Measurements from ENCODE around the gene ALOX12. TPM values are rescaled to one million over a fixed set of nuclear protein-coding genes. Genes with fewer than 3 reads are reported as not detected.
A peak's percentile ranks its signal among the peaks of the same experiment; 100 is the strongest.

Gene ALOX12
- polyA plus RNA-seq, 1 donor = 1.2 TPM

DNA sequence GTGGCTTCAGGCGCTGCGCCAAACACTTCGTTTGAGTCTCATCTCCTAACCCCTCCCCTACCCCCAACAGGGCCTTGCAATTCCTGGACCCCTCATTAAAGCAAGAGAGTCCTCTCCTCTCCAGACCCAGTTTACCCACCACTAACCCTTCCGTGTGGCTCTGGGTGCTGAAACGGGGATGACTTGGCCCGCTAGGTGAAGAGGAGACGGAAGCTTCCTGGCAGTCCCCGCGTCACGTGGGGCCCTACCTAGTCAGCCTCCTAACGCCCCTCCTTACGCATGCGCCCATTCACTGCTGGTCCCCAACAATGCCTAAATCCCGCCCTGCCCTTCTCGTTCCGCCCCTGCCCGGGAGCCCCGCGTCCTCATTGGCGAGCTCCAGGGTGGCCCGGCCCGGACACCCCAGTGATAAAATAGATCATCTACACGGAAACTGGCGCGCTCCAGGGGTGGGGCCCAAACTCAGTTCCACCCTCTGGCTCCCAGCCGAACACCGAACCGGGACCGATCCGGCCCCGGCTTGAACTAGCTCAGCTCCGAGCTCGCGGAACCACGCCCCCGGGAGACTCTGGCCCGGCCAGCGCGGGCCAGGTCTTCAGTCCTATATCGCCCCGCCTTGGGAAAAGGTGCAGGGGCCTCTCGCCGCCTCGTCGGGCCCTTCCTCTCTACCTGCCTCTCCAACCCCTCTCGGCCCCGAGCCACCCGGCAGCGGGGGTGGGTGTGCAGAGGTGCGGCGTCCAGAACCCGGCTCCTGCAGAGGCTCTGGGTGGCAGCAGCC lies 39.9 kb downstream of the ALOX12 start, which contains the start of gene SLC16A13:
SLC16A13 (plus strand) TSS at position 425 of the 778 bp plus-strand sequence. CDS start 368 bp downstream, outside the sequence.
- H3K9me3 ChIP-seq (ENCODE audit: control insufficient read depth, low read depth, low read length) = no peaks in the 10 kb centered on the region
- DNase-seq = peak; percentile 99
- no CpG with 5 or more reads among the region's 52 CpGs for WGBS (ENCODE audit: insufficient coverage, low lambda C conversion rate)
- peaks cover 21% of the 10 kb centered on the region for H3K4me1 ChIP-seq (ENCODE audit: control insufficient read depth, insufficient read depth, low read length)
- H3K27me3 ChIP-seq (ENCODE audit: control insufficient read depth, insufficient read depth, low read length) = no peaks in the 10 kb centered on the region
- H3K36me3 ChIP-seq (ENCODE audit: control insufficient read depth, insufficient read depth, low read length) = no peaks in the 10 kb centered on the region
- H3K4me3 ChIP-seq (ENCODE audit: low read length) = peak within 1 kb of the TSS; percentile 96
- H3K27ac ChIP-seq (ENCODE audit: low read length) = peak within 1 kb of the TSS; percentile 87

GRCh38 chr17:7038025-7038862 lies 42.4 kb downstream of the ALOX12 start:
- H3K27ac ChIP-seq (ENCODE audit: low read length) = no peak overlapping the region
- H3K4me1 ChIP-seq (ENCODE audit: control insufficient read depth, insufficient read depth, low read length) = peaks cover 33% of the 10 kb centered on the region

GRCh38 chr17:7039832-7040231 lies 44.0 kb downstream of the ALOX12 start:
- no peak for DNase-seq
- no CpG with 5 or more reads among the region's 5 CpGs for WGBS (ENCODE audit: insufficient coverage, low lambda C conversion rate)
- H3K4me1 ChIP-seq (ENCODE audit: control insufficient read depth, insufficient read depth, low read length) = peaks cover 41% of the 10 kb centered on the region

More at GRCh38 chr17:7038025-7038862, 42.4 kb downstream of the ALOX12 start:
- WGBS (ENCODE audit: insufficient coverage, low lambda C conversion rate) = no CpG with 5 or more reads among the region's 19 CpGs
- no peak overlapping the region for H3K4me3 ChIP-seq (ENCODE audit: low read length)
- H3K9me3 ChIP-seq (ENCODE audit: control insufficient read depth, low read depth, low read length) = peaks cover 9% of the 10 kb centered on the region
- H3K36me3 ChIP-seq (ENCODE audit: control insufficient read depth, insufficient read depth, low read length) = no peaks in the 10 kb centered on the region
- DNase-seq = no peak
- peaks cover 20% of the 10 kb centered on the region for H3K27me3 ChIP-seq (ENCODE audit: control insufficient read depth, insufficient read depth, low read length)

GRCh38 chr17:7041607-7042500 lies 46.0 kb downstream of the ALOX12 start:
- no peaks in the 10 kb centered on the region for H3K36me3 ChIP-seq (ENCODE audit: control insufficient read depth, insufficient read depth, low read length)
- no peak overlapping the region for H3K4me3 ChIP-seq (ENCODE audit: low read length)
- H3K27ac ChIP-seq (ENCODE audit: low read length) = no peak overlapping the region
- H3K4me1 ChIP-seq (ENCODE audit: control insufficient read depth, insufficient read depth, low read length) = peaks cover 50% of the 10 kb centered on the region
- no CpG with 5 or more reads among the region's 43 CpGs for WGBS (ENCODE audit: insufficient coverage, low lambda C conversion rate)
- H3K9me3 ChIP-seq (ENCODE audit: control insufficient read depth, low read depth, low read length) = peaks cover 17% of the 10 kb centered on the region
- no peak for DNase-seq
- peaks cover 41% of the 10 kb centered on the region for H3K27me3 ChIP-seq (ENCODE audit: control insufficient read depth, insufficient read depth, low read length)

More at GRCh38 chr17:7039832-7040231, 44.0 kb downstream of the ALOX12 start:
- Histone ChIP-seq H3K4me3 (ENCODE audit: low read length) (no peak overlapping the region), H3K9me3 (ENCODE audit: control insufficient read depth, low read depth, low read length) (peaks cover 17% of the 10 kb centered on the region), H3K27ac (ENCODE audit: low read length) (no peak overlapping the region), H3K36me3 (ENCODE audit: control insufficient read depth, insufficient read depth, low read length) (no peaks in the 10 kb centered on the region), H3K27me3 (ENCODE audit: control insufficient read depth, insufficient read depth, low read length) (peaks cover 36% of the 10 kb centered on the region)

- H3K27ac ChIP-seq (ENCODE audit: low read length) = no peak overlapping the region
- peaks cover 17% of the 10 kb centered on the region for H3K9me3 ChIP-seq (ENCODE audit: control insufficient read depth, low read depth, low read length)
- no CpG with 5 or more reads among the region's 53 CpGs for WGBS (ENCODE audit: insufficient coverage, low lambda C conversion rate)
- peaks cover 54% of the 10 kb centered on the region for H3K4me1 ChIP-seq (ENCODE audit: control insufficient read depth, insufficient read depth, low read length)
- H3K36me3 ChIP-seq (ENCODE audit: control insufficient read depth, insufficient read depth, low read length) = no peaks in the 10 kb centered on the region
- peak in 1 of 2 donors; percentile 50 for DNase-seq
- peaks cover 41% of the 10 kb centered on the region for H3K27me3 ChIP-seq (ENCODE audit: control insufficient read depth, insufficient read depth, low read length)
- H3K4me3 ChIP-seq (ENCODE audit: low read length) = no peak overlapping the region
These were observed 46.8 kb downstream of the ALOX12 start for GRCh38 chr17:7042501-7043181.

DNA sequence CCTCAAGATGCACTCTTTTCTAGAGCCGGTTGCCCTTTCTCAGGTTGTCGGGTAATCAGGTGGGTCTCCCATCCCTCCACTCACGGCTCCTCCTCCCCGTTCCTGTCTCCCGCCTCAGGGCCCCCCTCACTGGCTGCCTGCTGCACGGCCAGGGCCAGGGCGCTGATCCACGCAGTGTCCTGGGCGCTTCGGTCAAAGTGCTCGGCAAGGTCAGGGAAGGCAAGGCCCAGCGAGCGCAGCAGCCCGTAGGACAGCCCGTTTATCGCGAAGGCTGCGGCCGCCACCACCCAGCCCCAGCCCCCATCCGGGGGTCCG lies 47.3 kb downstream of the ALOX12 start:
- H3K27me3 ChIP-seq (ENCODE audit: control insufficient read depth, insufficient read depth, low read length) = peaks cover 42% of the 10 kb centered on the region
- DNase-seq = no peak
- no CpG with 5 or more reads among the region's 21 CpGs for WGBS (ENCODE audit: insufficient coverage, low lambda C conversion rate)
- peaks cover 17% of the 10 kb centered on the region for H3K9me3 ChIP-seq (ENCODE audit: control insufficient read depth, low read depth, low read length)
- H3K36me3 ChIP-seq (ENCODE audit: control insufficient read depth, insufficient read depth, low read length) = no peaks in the 10 kb centered on the region
- no peak overlapping the region for H3K27ac ChIP-seq (ENCODE audit: low read length)
- H3K4me3 ChIP-seq (ENCODE audit: low read length) = peak overlapping the region; percentile 17
- peaks cover 49% of the 10 kb centered on the region for H3K4me1 ChIP-seq (ENCODE audit: control insufficient read depth, insufficient read depth, low read length)

- peak within 1 kb of the TSS; percentile 17 for H3K4me3 ChIP-seq (ENCODE audit: low read length)
- no peak within 1 kb of the TSS for H3K27ac ChIP-seq (ENCODE audit: low read length)
- no CpG with 5 or more reads among the region's 58 CpGs for WGBS (ENCODE audit: insufficient coverage, low lambda C conversion rate)
- DNase-seq = peak in 1 of 2 donors; percentile 56
- peaks cover 44% of the 10 kb centered on the region for H3K4me1 ChIP-seq (ENCODE audit: control insufficient read depth, insufficient read depth, low read length)
- no peaks in the 10 kb centered on the region for H3K36me3 ChIP-seq (ENCODE audit: control insufficient read depth, insufficient read depth, low read length)
- peaks cover 17% of the 10 kb centered on the region for H3K9me3 ChIP-seq (ENCODE audit: control insufficient read depth, low read depth, low read length)
- peaks cover 43% of the 10 kb centered on the region for H3K27me3 ChIP-seq (ENCODE audit: control insufficient read depth, insufficient read depth, low read length)
These were observed 47.8 kb downstream of the ALOX12 start, which contains the start of gene SLC16A11 for GRCh38 chr17:7043497-7044198. TSS of gene SLC16A11 (minus strand) at chr17:7044092. CDS start at chr17:7043513, 579 bp downstream.

DNA sequence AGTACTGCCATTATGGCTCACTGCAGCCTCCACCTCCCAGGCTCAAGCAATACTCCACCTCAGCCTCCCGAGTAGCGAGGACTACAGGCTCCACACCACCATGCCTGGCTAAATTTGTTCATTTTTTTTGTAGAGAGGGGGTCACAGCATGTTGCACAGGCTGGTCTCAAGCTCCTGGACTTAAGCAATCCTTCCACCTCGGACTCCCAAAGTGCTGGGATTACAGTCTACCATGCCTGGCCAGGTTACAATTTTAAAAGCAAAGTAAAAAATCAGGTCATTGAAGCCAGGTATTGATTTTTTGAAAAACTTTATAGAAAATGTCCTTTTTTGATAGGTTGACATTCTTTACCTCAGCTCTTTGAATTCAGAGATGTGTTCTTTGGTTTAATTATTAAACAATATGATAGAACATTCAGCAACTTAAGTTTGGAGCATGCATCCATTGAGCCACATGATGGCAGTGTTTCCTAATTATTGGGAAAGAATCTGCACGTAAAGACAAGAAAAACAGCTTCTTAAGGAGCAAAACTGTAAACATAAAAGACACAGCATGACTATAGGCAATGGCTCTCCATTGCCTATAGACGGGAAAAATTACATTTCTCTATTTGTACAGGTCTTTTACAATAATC lies 49.8 kb downstream of the ALOX12 start:
- Histone ChIP-seq H3K27me3 (ENCODE audit: control insufficient read depth, insufficient read depth, low read length) (peaks cover 48% of the 10 kb centered on the region), H3K36me3 (ENCODE audit: control insufficient read depth, insufficient read depth, low read length) (no peaks in the 10 kb centered on the region), H3K9me3 (ENCODE audit: control insufficient read depth, low read depth, low read length) (peaks cover 17% of the 10 kb centered on the region), H3K4me3 (ENCODE audit: low read length) (no peak overlapping the region), H3K27ac (ENCODE audit: low read length) (peak overlapping the region; percentile 33), H3K4me1 (ENCODE audit: control insufficient read depth, insufficient read depth, low read length) (peaks cover 40% of the 10 kb centered on the region)
- 10% methylated on average over 2 of the region's 5 CpGs for WGBS (ENCODE audit: insufficient coverage, low lambda C conversion rate)
- peak in 1 of 2 donors; percentile 82 for DNase-seq
